T-helper 2 cell treated with Interferon-gamma antibody and Interleukin-4, amounts not matched to agents 5 μg/mL and 100 μg/mL, for 36 hours (primary cell): ENCODE measurements around the gene CAPZA2.

Experiments
- DNase-seq: peaks from one replicate; pipeline ENCODE4 v3.0.0; 2021; ENCODE audit warnings: low spot score
- H3K27ac Mint-ChIP-seq: one replicate; pipeline ENCODE4 v1.8.0; 2021; ENCODE audit warnings: mild to moderate bottlenecking, mixed read lengths
- H3K27me3 Mint-ChIP-seq: one replicate; pipeline ENCODE4 v1.8.0; 2021; ENCODE audit warnings: low read depth, mixed read lengths
- H3K36me3 Mint-ChIP-seq: one replicate; pipeline ENCODE4 v1.8.0; 2021; ENCODE audit warnings: low read depth, mixed read lengths
- H3K4me1 Mint-ChIP-seq: one replicate; pipeline ENCODE4 v1.8.0; 2021; ENCODE audit warnings: low read depth, mixed read lengths
- H3K4me3 Mint-ChIP-seq: one replicate; pipeline ENCODE4 v1.8.0; 2022; ENCODE audit warnings: mild to moderate bottlenecking, moderate library complexity, mixed read lengths
- H3K9me3 Mint-ChIP-seq: one replicate; pipeline ENCODE4 v1.8.0; 2021; ENCODE audit warnings: mixed read lengths

The CAPZA2 gene

GRCh38 chr7:116948934-116949333 lies 86.5 kb downstream of the CAPZA2 start:
- Mint-ChIP-seq H3K27me3 (peaks cover 10% of the 10 kb centered on the region), H3K4me3 (no peak overlapping the region), H3K4me1 (peaks cover 8% of the 10 kb centered on the region)

GRCh38 chr7:116949941-116950801 lies 87.8 kb downstream of the CAPZA2 start:
- no peak overlapping the region for H3K4me3 Mint-ChIP-seq
- peaks cover 12% of the 10 kb centered on the region for H3K27me3 Mint-ChIP-seq
- no peak overlapping the region for H3K27ac Mint-ChIP-seq
- peaks cover 2% of the 10 kb centered on the region for H3K36me3 Mint-ChIP-seq
- no peaks in the 10 kb centered on the region for H3K9me3 Mint-ChIP-seq
- DNase-seq: no peak
- H3K4me1 Mint-ChIP-seq: peaks cover 17% of the 10 kb centered on the region

More at GRCh38 chr7:116948934-116949333, 86.5 kb downstream of the CAPZA2 start:
- Mint-ChIP-seq H3K36me3 (no peaks in the 10 kb centered on the region), H3K27ac (no peak overlapping the region), H3K9me3 (no peaks in the 10 kb centered on the region)
- no peak for DNase-seq

DNA sequence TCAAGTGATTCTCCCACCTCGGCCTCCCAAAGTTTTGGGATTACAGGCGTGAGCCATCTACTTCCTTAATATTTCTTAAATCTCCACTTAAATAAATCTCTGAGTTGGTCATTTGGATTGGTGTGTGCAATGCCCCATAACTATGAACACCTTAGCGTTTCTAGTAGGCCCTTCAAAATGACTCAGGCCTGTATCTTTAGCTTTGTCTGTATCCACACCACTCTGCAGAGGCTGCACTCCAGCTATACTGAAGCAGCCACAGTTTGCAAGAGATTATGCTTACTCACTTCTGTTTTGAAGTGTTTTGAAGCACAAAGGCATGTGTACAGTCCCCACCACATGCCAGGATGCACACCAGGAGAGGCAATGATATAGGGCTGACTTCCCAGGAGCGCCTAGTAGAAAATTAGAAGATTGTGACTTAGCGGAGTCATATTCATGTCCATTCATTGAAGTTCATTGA lies 88.5 kb downstream of the CAPZA2 start:
- Mint-ChIP-seq H3K27me3 (peaks cover 12% of the 10 kb centered on the region), H3K9me3 (no peaks in the 10 kb centered on the region), H3K27ac (no peak overlapping the region), H3K4me1 (peaks cover 22% of the 10 kb centered on the region), H3K36me3 (peaks cover 2% of the 10 kb centered on the region), H3K4me3 (no peak overlapping the region)
- DNase-seq: no peak

GRCh38 chr7:116951366-116952292 lies 89.2 kb downstream of the CAPZA2 start:
- peaks cover 2% of the 10 kb centered on the region for H3K36me3 Mint-ChIP-seq
- H3K4me1 Mint-ChIP-seq: peaks cover 22% of the 10 kb centered on the region
- DNase-seq: no peak
- no peak overlapping the region for H3K27ac Mint-ChIP-seq
- H3K27me3 Mint-ChIP-seq: peaks cover 9% of the 10 kb centered on the region
- H3K9me3 Mint-ChIP-seq: no peaks in the 10 kb centered on the region
- no peak overlapping the region for H3K4me3 Mint-ChIP-seq

GRCh38 chr7:116952635-116953371 lies 90.4 kb downstream of the CAPZA2 start:
- Mint-ChIP-seq H3K4me3 (peak overlapping the region; percentile 66), H3K27me3 (peaks cover 9% of the 10 kb centered on the region), H3K36me3 (peaks cover 2% of the 10 kb centered on the region)

DNA sequence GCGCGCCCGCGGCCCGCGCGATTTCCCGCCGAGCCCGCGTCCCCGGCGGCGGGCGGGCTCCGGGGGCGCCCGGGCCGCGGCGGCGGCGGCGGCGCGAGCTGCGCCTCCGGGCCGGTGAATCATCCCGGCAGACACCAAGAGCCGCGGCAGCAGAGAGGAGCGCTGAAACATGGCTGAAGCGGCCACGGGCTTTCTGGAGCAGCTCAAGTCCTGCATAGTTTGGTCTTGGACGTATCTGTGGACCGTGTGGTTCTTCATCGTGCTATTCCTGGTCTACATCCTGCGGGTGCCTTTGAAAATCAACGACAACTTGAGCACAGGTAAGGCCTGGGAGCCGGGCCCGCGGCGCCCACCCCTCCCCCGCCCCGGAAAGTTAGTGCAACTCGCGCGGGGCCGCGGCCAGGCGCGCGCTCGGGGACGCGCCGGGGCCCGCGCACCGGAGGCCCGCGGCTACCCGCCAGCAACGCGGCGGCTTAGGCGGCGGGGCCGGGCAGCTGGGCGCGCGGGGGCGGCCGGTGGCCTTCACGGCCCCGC lies 91.1 kb downstream of the CAPZA2 start, which contains the start of gene ST7:
Gene ST7, plus strand, starts transcription at position 130 of the 534 bp plus-strand sequence. Its CDS starts 40 bp downstream, at position 170.
- peak; percentile 68 for DNase-seq
- Mint-ChIP-seq H3K27me3 (peaks cover 7% of the 10 kb centered on the region), H3K27ac (peak within 1 kb of the TSS; percentile 86), H3K9me3 (no peaks in the 10 kb centered on the region), H3K4me1 (peaks cover 22% of the 10 kb centered on the region), H3K36me3 (peaks cover 2% of the 10 kb centered on the region), H3K4me3 (peak within 1 kb of the TSS; percentile 90)

More at GRCh38 chr7:116952635-116953371, 90.4 kb downstream of the CAPZA2 start:
- no peak for DNase-seq
- H3K9me3 Mint-ChIP-seq: no peaks in the 10 kb centered on the region
- peaks cover 22% of the 10 kb centered on the region for H3K4me1 Mint-ChIP-seq
- peak overlapping the region; percentile 72 for H3K27ac Mint-ChIP-seq

DNA sequence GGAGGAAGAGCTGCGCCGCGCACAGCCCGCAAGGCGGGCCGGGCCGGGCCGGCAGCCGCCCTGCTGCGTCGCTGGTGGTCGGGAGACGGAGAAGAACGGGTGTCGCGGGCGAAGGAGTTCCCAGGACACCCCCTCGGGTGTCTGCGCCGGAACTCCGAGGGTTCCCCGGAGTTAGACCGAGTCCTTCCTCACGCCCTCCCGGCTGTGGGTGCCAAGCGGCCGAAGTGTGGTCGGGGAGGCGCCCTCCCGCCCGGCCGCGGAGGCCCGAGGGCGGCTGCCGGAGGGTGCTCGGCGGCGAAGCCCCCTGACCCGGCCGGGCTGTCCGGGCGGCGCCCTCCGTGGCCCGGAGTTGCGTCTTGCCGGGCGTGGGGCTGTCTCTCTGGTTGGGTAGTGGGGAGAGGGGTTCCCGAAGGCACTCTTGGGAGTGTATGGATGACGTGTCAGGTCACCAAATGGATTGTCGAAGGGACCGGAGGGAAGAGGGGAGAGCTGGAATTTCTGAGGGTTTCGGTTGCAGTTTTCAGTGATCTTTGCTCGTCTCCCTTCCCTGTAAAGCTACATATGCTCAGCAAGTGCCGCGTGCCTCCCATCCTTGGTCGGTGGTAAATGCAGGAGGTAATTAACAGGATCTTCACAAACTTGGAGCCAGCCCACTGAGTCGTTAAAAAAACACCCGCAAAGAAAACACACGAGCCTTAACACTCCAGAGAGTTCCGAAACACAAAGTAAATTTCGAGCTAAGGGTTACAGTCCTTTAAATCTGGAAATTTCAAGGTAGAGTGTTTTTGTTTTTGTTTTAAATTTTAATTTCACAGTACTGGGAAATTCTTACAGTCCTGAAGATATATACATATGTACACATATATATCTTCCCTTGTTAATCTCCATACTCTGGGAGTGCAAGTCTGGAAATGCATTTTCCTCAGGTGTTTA lies 91.8 kb downstream of the CAPZA2 start:
- no peak for DNase-seq
- Mint-ChIP-seq H3K27me3 (peaks cover 5% of the 10 kb centered on the region), H3K4me3 (peak overlapping the region; percentile 90), H3K4me1 (peaks cover 22% of the 10 kb centered on the region), H3K27ac (peak overlapping the region; percentile 86), H3K36me3 (peaks cover 2% of the 10 kb centered on the region), H3K9me3 (no peaks in the 10 kb centered on the region)

GRCh38 chr7:116955340-116955739 lies 93.0 kb downstream of the CAPZA2 start:
- H3K36me3 Mint-ChIP-seq: peaks cover 2% of the 10 kb centered on the region
- no peaks in the 10 kb centered on the region for H3K9me3 Mint-ChIP-seq
- peak overlapping the region; percentile 90 for H3K4me3 Mint-ChIP-seq
- no peak overlapping the region for H3K27ac Mint-ChIP-seq
- peaks cover 4% of the 10 kb centered on the region for H3K27me3 Mint-ChIP-seq
- peaks cover 22% of the 10 kb centered on the region for H3K4me1 Mint-ChIP-seq
- DNase-seq: no peak

GRCh38 chr7:116955801-116956476 lies 93.6 kb downstream of the CAPZA2 start:
- H3K36me3 Mint-ChIP-seq: peaks cover 2% of the 10 kb centered on the region
- H3K9me3 Mint-ChIP-seq: no peaks in the 10 kb centered on the region
- H3K27me3 Mint-ChIP-seq: peaks cover 7% of the 10 kb centered on the region
- peaks cover 21% of the 10 kb centered on the region for H3K4me1 Mint-ChIP-seq
- peak; percentile 27 for DNase-seq
- H3K27ac Mint-ChIP-seq: no peak overlapping the region
- peak overlapping the region; percentile 90 for H3K4me3 Mint-ChIP-seq

GRCh38 chr7:116956477-116956804 lies 94.1 kb downstream of the CAPZA2 start:
- H3K4me3 Mint-ChIP-seq: no peak overlapping the region
- DNase-seq: no peak
- H3K27ac Mint-ChIP-seq: no peak overlapping the region
- H3K27me3 Mint-ChIP-seq: peaks cover 7% of the 10 kb centered on the region
- no peaks in the 10 kb centered on the region for H3K9me3 Mint-ChIP-seq
- peaks cover 2% of the 10 kb centered on the region for H3K36me3 Mint-ChIP-seq
- H3K4me1 Mint-ChIP-seq: peaks cover 21% of the 10 kb centered on the region

GRCh38 chr7:116957874-116958273 lies 95.5 kb downstream of the CAPZA2 start:
- Mint-ChIP-seq H3K9me3 (no peaks in the 10 kb centered on the region), H3K4me3 (no peak overlapping the region), H3K36me3 (peaks cover 8% of the 10 kb centered on the region), H3K4me1 (peaks cover 23% of the 10 kb centered on the region), H3K27ac (no peak overlapping the region), H3K27me3 (peaks cover 9% of the 10 kb centered on the region)
- no peak for DNase-seq
